T-helper 2 cell treated with Interferon-gamma antibody and Interleukin-4, amounts not matched to agents 5 μg/mL and 100 μg/mL, for 36 hours (primary cell): Measurements from ENCODE around the gene IQCB1.
A peak's percentile ranks its signal among the peaks of the same experiment; 100 is the strongest.
"Not testable (repeated sequence)": the region's sequence is repeated elsewhere in the genome, so short reads cannot be mapped to it uniquely, and the experiment has no call there.

Source experiments
- DNase-seq: peaks from one replicate; pipeline ENCODE4 v3.0.0; 2021; ENCODE audit warnings: low spot score
- H3K27ac Mint-ChIP-seq: one replicate; pipeline ENCODE4 v1.8.0; 2021; ENCODE audit warnings: mild to moderate bottlenecking, mixed read lengths
- H3K27me3 Mint-ChIP-seq: one replicate; pipeline ENCODE4 v1.8.0; 2021; ENCODE audit warnings: low read depth, mixed read lengths
- H3K36me3 Mint-ChIP-seq: one replicate; pipeline ENCODE4 v1.8.0; 2021; ENCODE audit warnings: low read depth, mixed read lengths
- H3K4me1 Mint-ChIP-seq: one replicate; pipeline ENCODE4 v1.8.0; 2021; ENCODE audit warnings: low read depth, mixed read lengths
- H3K4me3 Mint-ChIP-seq: one replicate; pipeline ENCODE4 v1.8.0; 2022; ENCODE audit warnings: mild to moderate bottlenecking, moderate library complexity, mixed read lengths
- H3K9me3 Mint-ChIP-seq: one replicate; pipeline ENCODE4 v1.8.0; 2021; ENCODE audit warnings: mixed read lengths

IQCB1 gene

GRCh38 chr3:121834671-121835464 is at the start of gene IQCB1, which contains the start of gene EAF2:
IQCB1 (minus strand) TSS chr3:121835060; CDS start chr3:121828960, 6,100 bp downstream.
EAF2 (plus strand) TSS chr3:121835209; CDS start chr3:121835286, 77 bp downstream.
- Mint-ChIP-seq H3K4me1 (peaks cover 58% of the 10 kb centered on the region), H3K36me3 (peaks cover 38% of the 10 kb centered on the region), H3K9me3 (no peaks in the 10 kb centered on the region), H3K27ac (peak within 1 kb of the TSS; percentile 97), H3K4me3 (peak within 1 kb of the TSS; percentile 98), H3K27me3 (no peaks in the 10 kb centered on the region)
- peak; percentile 96 for DNase-seq

DNA sequence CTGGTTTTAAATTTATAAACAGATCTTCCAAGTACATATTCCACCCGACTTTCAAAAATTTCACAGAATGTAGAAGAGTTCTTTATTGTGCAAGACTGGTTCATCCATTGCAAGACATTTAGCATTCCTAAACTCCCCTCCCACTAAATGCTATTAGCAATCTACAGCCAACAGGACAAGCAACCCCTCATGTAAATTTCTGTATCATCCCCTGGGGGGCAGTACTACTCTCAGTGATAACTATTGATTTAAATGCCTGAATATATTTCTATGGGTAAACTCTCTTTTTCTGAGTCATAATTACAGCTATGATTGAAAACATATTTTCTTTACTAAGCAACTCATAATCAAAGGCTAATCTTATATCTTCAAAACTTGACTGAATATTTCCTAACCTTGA is 48.6 kb upstream of the IQCB1 start:
- no peaks in the 10 kb centered on the region for H3K27me3 Mint-ChIP-seq
- peaks cover 8% of the 10 kb centered on the region for H3K4me1 Mint-ChIP-seq
- DNase-seq: no peak
- H3K36me3 Mint-ChIP-seq: peaks cover 25% of the 10 kb centered on the region
- no peak overlapping the region for H3K4me3 Mint-ChIP-seq
- H3K27ac Mint-ChIP-seq: no peak overlapping the region
- no peaks in the 10 kb centered on the region for H3K9me3 Mint-ChIP-seq

GRCh38 chr3:121878411-121878810 is 43.6 kb upstream of the IQCB1 start:
- Mint-ChIP-seq H3K9me3 (no peaks in the 10 kb centered on the region), H3K27ac (no peak overlapping the region), H3K36me3 (peaks cover 20% of the 10 kb centered on the region), H3K4me1 (peaks cover 5% of the 10 kb centered on the region), H3K4me3 (no peak overlapping the region), H3K27me3 (no peaks in the 10 kb centered on the region)
- DNase-seq: no peak

- Mint-ChIP-seq H3K27me3 (no peaks in the 10 kb centered on the region), H3K4me1 (no peaks in the 10 kb centered on the region), H3K4me3 (no peak overlapping the region), H3K27ac (no peak overlapping the region), H3K9me3 (no peaks in the 10 kb centered on the region), H3K36me3 (peaks cover 30% of the 10 kb centered on the region)
- no peak for DNase-seq
Measured at GRCh38 chr3:121871430-121871829, 36.6 kb upstream of the IQCB1 start.

DNA sequence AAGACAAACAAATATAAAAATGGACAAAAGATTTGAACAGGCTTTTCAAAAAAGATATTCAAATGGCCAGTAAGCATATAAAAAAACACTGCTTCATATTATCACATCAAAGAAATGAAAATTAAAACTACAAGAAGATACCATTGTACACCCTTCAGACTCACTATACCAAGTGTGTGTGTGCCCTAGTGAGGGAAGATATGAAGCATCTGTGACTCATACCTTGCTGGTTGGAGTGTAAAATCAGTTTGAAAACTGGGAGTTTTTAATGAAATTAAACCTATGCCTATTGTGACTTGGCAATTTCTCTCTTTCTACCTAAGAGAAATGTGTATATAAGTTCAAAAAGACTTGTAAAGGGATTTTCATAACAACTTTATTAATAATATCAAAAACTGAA is 35.9 kb upstream of the IQCB1 start:
- Mint-ChIP-seq H3K9me3 (no peaks in the 10 kb centered on the region), H3K36me3 (peaks cover 36% of the 10 kb centered on the region), H3K4me3 (no peak overlapping the region), H3K27ac (no peak overlapping the region), H3K4me1 (no peaks in the 10 kb centered on the region), H3K27me3 (no peaks in the 10 kb centered on the region)
- no peak for DNase-seq

DNA sequence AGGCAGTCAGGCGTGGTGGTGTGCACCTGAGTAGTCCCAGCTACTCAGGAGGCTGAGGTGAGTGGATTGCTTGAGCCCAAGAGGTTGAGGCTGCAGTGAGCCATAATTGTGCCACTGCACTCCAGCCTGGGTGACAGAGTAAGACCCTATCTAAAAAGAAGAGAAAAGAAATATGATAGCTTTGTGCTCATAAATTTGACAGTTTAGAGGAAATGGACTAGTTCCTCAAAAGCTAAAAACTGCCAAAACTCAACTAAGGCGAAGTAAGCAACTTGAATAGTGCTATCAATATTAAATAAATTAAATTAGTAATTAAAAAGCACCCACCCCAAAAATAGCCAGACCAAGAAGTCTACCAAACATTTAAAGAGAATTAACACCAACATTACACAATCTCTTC is 34.9 kb upstream of the IQCB1 start:
- Mint-ChIP-seq H3K4me1 (no peaks in the 10 kb centered on the region), H3K9me3 (no peaks in the 10 kb centered on the region), H3K4me3 (no peak overlapping the region), H3K36me3 (peaks cover 36% of the 10 kb centered on the region), H3K27me3 (no peaks in the 10 kb centered on the region), H3K27ac (no peak overlapping the region)
- no peak for DNase-seq

- H3K36me3 Mint-ChIP-seq: peaks cover 58% of the 10 kb centered on the region
- H3K27me3 Mint-ChIP-seq: no peaks in the 10 kb centered on the region
- H3K9me3 Mint-ChIP-seq: no peaks in the 10 kb centered on the region
- peaks cover 4% of the 10 kb centered on the region for H3K4me1 Mint-ChIP-seq
- H3K27ac Mint-ChIP-seq: no peak overlapping the region
- DNase-seq: no peak
- no peak overlapping the region for H3K4me3 Mint-ChIP-seq
Measured at GRCh38 chr3:121863801-121864200, 28.9 kb upstream of the IQCB1 start.

- H3K4me3 Mint-ChIP-seq, DNase-seq, H3K4me1 Mint-ChIP-seq, H3K27me3 Mint-ChIP-seq, H3K9me3 Mint-ChIP-seq, H3K27ac Mint-ChIP-seq: not testable (repeated sequence)
- peaks cover 60% of the 10 kb centered on the region for H3K36me3 Mint-ChIP-seq
Measured at GRCh38 chr3:121863247-121863646, 28.4 kb upstream of the IQCB1 start.

DNA sequence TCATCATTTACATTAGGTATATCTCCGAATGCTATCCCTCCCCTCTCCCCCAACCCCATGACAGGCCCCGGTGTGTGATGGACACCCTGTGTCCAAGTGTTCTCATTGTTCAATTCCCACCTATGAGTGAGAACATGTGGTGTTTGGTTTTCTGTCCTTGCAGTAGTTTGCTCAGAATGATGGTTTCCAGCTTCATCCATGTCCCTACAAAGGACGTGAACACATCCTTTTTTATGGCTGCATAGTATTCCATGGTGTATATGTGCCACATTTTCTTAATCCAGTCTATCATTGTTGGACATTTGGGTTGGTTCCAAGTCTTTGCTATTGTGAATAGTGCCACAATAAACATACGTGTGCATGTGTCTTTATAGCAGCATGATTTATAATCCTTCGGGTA is 22.9 kb upstream of the IQCB1 start:
- not testable (repeated sequence) for H3K4me3 Mint-ChIP-seq, H3K27ac Mint-ChIP-seq, DNase-seq, H3K9me3 Mint-ChIP-seq, H3K27me3 Mint-ChIP-seq, H3K4me1 Mint-ChIP-seq
- H3K36me3 Mint-ChIP-seq: peaks cover 54% of the 10 kb centered on the region

DNA sequence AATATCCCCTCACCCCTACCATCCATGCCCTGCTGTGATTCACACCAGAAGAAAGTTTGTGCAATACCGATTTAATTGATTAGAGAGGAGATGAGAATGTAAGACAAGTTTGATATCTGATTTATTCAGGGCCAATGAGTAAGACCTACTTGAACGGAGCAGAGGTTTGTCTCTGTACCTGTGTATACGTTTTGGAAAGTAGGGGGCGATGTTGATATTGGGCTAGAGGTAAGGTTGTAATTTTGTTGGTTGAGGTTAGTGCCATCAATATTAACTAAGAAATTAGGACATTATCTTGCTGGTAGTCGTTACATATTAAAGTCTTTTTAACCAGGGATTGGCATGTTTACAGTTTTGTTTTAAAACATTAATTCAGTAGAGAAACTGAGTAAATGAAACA is 20.7 kb upstream of the IQCB1 start:
- Mint-ChIP-seq H3K36me3 (peaks cover 40% of the 10 kb centered on the region), H3K4me3 (no peak overlapping the region), H3K4me1 (peaks cover 7% of the 10 kb centered on the region), H3K9me3 (no peaks in the 10 kb centered on the region), H3K27me3 (no peaks in the 10 kb centered on the region), H3K27ac (no peak overlapping the region)
- no peak for DNase-seq

DNA sequence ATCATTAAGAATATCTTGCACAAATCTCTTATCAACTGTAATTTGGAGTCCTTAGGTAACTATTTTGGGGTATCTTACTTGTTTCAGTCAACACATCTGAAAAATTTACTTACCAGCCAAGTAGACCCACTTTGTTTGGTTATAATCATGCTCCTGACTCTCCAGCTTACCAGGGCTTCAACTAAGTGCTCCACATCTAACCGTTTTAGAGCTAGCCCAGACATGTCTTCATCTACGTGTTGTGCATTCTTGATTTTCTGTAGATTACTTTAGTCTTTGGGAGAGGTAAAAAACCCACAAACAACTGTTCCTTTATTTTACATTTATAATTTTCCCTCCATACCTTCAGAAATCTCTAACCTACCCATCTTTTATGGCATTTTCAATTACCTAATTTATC is 17.4 kb upstream of the IQCB1 start:
- H3K27me3 Mint-ChIP-seq: no peaks in the 10 kb centered on the region
- H3K9me3 Mint-ChIP-seq: no peaks in the 10 kb centered on the region
- peaks cover 28% of the 10 kb centered on the region for H3K36me3 Mint-ChIP-seq
- no peak overlapping the region for H3K27ac Mint-ChIP-seq
- H3K4me3 Mint-ChIP-seq: no peak overlapping the region
- H3K4me1 Mint-ChIP-seq: peaks cover 15% of the 10 kb centered on the region
- no peak for DNase-seq

DNA sequence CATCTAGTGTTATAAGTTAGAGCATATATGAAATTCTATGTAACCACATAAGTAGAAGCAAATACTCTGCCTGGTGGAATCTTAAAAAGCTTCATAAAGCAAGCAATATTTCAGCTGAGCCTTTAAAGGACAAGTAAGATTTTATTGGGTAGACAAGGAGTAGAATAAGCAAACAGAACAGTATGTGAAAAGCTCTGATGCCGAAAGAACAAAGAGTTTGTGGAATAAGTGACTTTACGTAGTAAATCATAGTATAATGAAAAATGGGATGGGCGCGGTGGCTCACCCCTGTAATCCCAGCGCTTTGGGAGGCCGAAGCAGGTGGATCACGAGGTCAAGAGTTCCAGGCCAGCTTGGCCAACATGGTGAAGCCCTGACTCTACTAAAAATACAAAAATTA is 10.0 kb upstream of the IQCB1 start:
- no peak overlapping the region for H3K4me3 Mint-ChIP-seq
- H3K36me3 Mint-ChIP-seq: peaks cover 35% of the 10 kb centered on the region
- no peak for DNase-seq
- H3K9me3 Mint-ChIP-seq: no peaks in the 10 kb centered on the region
- no peaks in the 10 kb centered on the region for H3K27me3 Mint-ChIP-seq
- H3K27ac Mint-ChIP-seq: no peak overlapping the region
- H3K4me1 Mint-ChIP-seq: peaks cover 18% of the 10 kb centered on the region

- no peaks in the 10 kb centered on the region for H3K9me3 Mint-ChIP-seq
- no peak overlapping the region for H3K4me3 Mint-ChIP-seq
- H3K27me3 Mint-ChIP-seq: no peaks in the 10 kb centered on the region
- H3K4me1 Mint-ChIP-seq: peaks cover 36% of the 10 kb centered on the region
- H3K27ac Mint-ChIP-seq: no peak overlapping the region
- DNase-seq: no peak
- H3K36me3 Mint-ChIP-seq: peaks cover 25% of the 10 kb centered on the region
Measured at GRCh38 chr3:121839962-121840361, 5.1 kb upstream of the IQCB1 start.

DNA sequence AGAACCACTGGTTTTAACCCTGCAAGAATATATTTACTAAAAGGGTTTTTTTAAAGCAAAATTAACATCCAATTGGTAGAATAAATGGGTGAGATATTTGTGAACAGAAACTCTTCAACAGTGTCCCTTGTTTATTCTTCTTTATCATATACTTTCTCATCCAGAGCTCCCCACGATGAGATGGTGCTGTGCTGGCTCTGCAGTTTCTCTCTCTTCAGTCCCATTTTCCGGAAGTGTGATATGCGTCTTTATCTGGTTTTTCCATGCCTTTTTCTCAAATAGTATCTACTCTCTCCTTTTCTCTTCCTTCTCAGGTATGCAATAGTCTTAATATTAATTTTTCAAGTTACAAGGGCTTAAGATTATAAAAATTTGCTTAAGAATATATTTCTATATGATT is 1.6 kb upstream of the IQCB1 start:
- Mint-ChIP-seq H3K9me3 (no peaks in the 10 kb centered on the region), H3K4me3 (peak overlapping the region; percentile 98), H3K27ac (peak overlapping the region; percentile 97), H3K4me1 (peaks cover 52% of the 10 kb centered on the region), H3K36me3 (peaks cover 39% of the 10 kb centered on the region), H3K27me3 (no peaks in the 10 kb centered on the region)
- DNase-seq: no peak

DNA sequence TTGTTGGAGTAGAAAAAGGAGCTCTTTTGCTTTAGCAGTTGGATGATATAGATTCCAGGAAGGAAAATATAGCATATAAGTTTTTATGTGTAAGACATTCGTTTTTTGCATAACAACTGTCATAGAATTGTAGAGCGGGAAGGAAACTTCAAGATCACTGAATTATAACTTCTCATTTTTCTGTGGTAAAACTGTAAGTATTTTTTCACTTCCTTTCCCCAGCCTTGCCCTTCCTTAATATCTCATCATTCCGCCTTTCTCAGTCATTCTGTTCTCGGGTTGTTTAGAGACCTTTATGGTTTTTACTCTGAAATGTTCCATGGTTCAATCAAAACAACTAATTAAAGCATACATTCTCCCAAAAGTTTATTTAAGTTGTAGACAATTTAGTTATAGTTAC is 1.2 kb upstream of the IQCB1 start:
- peak overlapping the region; percentile 97 for H3K27ac Mint-ChIP-seq
- no peaks in the 10 kb centered on the region for H3K27me3 Mint-ChIP-seq
- no peak for DNase-seq
- no peaks in the 10 kb centered on the region for H3K9me3 Mint-ChIP-seq
- H3K4me1 Mint-ChIP-seq: peaks cover 54% of the 10 kb centered on the region
- H3K36me3 Mint-ChIP-seq: peaks cover 41% of the 10 kb centered on the region
- H3K4me3 Mint-ChIP-seq: peak overlapping the region; percentile 98
